WTC11 (cell line): Measurements from ENCODE around the gene SLC25A12.

Experiments used
- CTCF ChIP-seq: fragments of 200-600 bp; IDR thresholded peaks from 2 replicates; pipeline ENCODE4 v1.8.0; 2022; ENCODE audit warnings: antibody characterized with exemption
- MAX ChIP-seq: sonication (generic); formaldehyde crosslinking; IDR thresholded peaks from 2 replicates; pipeline ENCODE4 v1.8.0; 2022; ENCODE audit warnings: mild to moderate bottlenecking, missing genetic modification reagents
- NR2C2 ChIP-seq: sonication (generic); formaldehyde crosslinking; IDR thresholded peaks from 2 replicates; pipeline ENCODE4 v1.8.0; 2022; ENCODE audit warnings: mild to moderate bottlenecking, missing genetic modification reagents
- TEAD4 ChIP-seq: sonication (generic); formaldehyde crosslinking; IDR thresholded peaks from 2 replicates; pipeline ENCODE4 v1.8.0; 2022; ENCODE audit warnings: mild to moderate bottlenecking, missing genetic modification reagents

- TF ChIP-seq NR2C2 (CRISPR knock-in tag) = no peak
- no peak for TF ChIP-seq TEAD4 (CRISPR knock-in tag)
- TF ChIP-seq CTCF = no peak
- TF ChIP-seq MAX (CRISPR knock-in tag) = no peak
Measured at GRCh38 chr2:171837736-171838135, 56.3 kb downstream of the SLC25A12 start.
